ENCODE measurements around the gene SERINC5. TPM values are rescaled to one million over a fixed set of nuclear protein-coding genes. Genes with fewer than 3 reads are reported as not detected.

The SERINC5 gene
- polyA plus RNA-seq, 1 of the 3 experiments (the other 2 are of a cell fraction), result 4.5 TPM

DNA sequence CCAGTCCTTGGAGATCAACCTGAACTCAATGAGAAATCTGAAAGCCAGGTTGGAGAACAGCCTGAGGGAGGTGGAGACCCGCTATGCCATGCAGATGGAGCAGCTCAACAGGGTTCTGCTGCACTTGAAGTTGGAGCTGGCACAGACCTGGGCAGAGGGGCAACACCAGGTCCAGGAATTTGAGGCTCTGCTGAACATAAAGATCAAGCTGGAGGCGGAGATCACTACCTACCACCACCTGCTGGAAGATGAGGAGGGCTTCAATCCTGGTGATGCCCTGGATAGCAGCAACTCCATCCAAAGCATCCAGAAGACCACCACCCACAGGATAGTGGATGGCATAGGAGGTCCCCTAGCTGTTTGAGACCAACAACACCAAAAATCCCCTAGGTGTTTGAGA lies 33.5 kb upstream of the SERINC5 start:
- Histone ChIP-seq H3K27ac (ENCODE audit: low read depth in 2 of 2, low read length in 1 of 2) (no peak overlapping the region), H3K9me2 (no peaks in the 10 kb centered on the region), H3K4me3 (ENCODE audit: low read depth in 2 of 2, low read length in 1 of 2) (no peak overlapping the region), H3K27me3 (ENCODE audit: insufficient read depth) (no peaks in the 10 kb centered on the region), H3K79me2 (ENCODE audit: insufficient read depth) (no peaks in the 10 kb centered on the region), H3K9ac (no peak overlapping the region), H3K4me2 (no peak overlapping the region), H2AFZ (ENCODE audit: low read depth) (no peak overlapping the region), H3K9me3 (no peaks in the 10 kb centered on the region), H3F3A (replicated peaks; ENCODE audit: insufficient read depth) (no peaks in the 10 kb centered on the region), H3K36me3 (replicated peaks in 1 of 2; ENCODE audit: control insufficient read depth in 1 of 2, insufficient read depth in 2 of 2, low read length in 1 of 2) (no peaks in the 10 kb centered on the region), H3K4me1 (ENCODE audit: control insufficient read depth in 1 of 2, insufficient read depth in 2 of 2, low read depth in 1 of 2, low read length in 1 of 2) (no peaks in the 10 kb centered on the region), H4K20me1 (ENCODE audit: insufficient read depth) (no peaks in the 10 kb centered on the region)
- 24% methylated on average over 2 of the region's 2 CpGs for WGBS (ENCODE audit: low lambda C conversion rate)
- no peak for TF ChIP-seq TEAD4 (IDR thresholded peaks at IDR 0.05; ENCODE audit: borderline replicate concordance, insufficient read depth)
- no peak for TF ChIP-seq EP300 (IDR thresholded peaks at IDR 0.05; ENCODE audit: borderline replicate concordance in 1 of 2, low read depth in 1 of 2, low read length in 1 of 2)
- TF ChIP-seq FOXJ3 (CRISPR knock-in tag; IDR thresholded peaks at IDR 0.05), result no peak
- TF ChIP-seq NFIC (IDR thresholded peaks at IDR 0.05; ENCODE audit: borderline replicate concordance), result no peak
- TF ChIP-seq RCOR1 (IDR thresholded peaks at IDR 0.05; ENCODE audit: low read length), result no peak
- TF ChIP-seq, protein P1, sequence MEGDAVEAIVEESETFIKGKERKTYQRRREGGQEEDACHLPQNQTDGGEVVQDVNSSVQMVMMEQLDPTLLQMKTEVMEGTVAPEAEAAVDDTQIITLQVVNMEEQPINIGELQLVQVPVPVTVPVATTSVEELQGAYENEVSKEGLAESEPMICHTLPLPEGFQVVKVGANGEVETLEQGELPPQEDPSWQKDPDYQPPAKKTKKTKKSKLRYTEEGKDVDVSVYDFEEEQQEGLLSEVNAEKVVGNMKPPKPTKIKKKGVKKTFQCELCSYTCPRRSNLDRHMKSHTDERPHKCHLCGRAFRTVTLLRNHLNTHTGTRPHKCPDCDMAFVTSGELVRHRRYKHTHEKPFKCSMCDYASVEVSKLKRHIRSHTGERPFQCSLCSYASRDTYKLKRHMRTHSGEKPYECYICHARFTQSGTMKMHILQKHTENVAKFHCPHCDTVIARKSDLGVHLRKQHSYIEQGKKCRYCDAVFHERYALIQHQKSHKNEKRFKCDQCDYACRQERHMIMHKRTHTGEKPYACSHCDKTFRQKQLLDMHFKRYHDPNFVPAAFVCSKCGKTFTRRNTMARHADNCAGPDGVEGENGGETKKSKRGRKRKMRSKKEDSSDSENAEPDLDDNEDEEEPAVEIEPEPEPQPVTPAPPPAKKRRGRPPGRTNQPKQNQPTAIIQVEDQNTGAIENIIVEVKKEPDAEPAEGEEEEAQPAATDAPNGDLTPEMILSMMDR (IDR thresholded peaks at IDR 0.05), result no peak
- TF ChIP-seq, protein P2, sequence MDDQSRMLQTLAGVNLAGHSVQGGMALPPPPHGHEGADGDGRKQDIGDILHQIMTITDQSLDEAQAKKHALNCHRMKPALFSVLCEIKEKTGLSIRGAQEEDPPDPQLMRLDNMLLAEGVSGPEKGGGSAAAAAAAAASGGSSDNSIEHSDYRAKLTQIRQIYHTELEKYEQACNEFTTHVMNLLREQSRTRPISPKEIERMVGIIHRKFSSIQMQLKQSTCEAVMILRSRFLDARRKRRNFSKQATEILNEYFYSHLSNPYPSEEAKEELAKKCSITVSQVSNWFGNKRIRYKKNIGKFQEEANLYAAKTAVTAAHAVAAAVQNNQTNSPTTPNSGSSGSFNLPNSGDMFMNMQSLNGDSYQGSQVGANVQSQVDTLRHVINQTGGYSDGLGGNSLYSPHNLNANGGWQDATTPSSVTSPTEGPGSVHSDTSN (IDR thresholded peaks at IDR 0.05), result no peak
- TF ChIP-seq EZH2phosphoT487 (IDR thresholded peaks at IDR 0.05; ENCODE audit: borderline replicate concordance, low read depth), result no peak
- DNase-seq, result no peak
- CTCF ChIA-PET, result interaction anchor here (0.9 kb wide), 1 partner anchor 18 kb away, joined by 3 read pairs; no protein-coding TSS in a partner anchor
- POLR2A ChIA-PET, result no interaction called here

DNA sequence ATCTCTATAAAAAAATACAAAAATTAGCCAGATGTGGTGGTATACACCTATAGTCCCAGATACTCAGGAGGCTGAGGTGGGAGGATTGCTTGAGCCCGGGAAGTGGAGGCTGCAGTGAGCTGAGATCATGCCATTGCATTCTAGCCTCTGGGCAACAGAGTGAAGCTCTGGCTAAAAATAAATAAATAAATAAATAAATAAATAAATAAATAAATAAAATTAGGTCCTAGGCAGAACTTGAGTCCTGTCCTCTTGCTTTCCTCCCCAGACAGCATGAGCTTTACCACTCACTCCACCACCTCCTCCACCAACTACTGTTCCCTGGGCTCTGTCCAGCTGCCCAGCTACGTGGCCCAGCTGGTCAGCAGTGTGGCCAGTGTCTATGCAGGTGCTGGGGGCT lies 32.3 kb upstream of the SERINC5 start:
- ChIA-PET CTCF (no interaction called here), POLR2A (no interaction called here)
- no peaks in the 10 kb centered on the region for H3K27me3 ChIP-seq (ENCODE audit: insufficient read depth)
- no peaks in the 10 kb centered on the region for H4K20me1 ChIP-seq (ENCODE audit: insufficient read depth)
- no peak overlapping the region for H3K4me2 ChIP-seq
- no peak overlapping the region for H3K4me3 ChIP-seq (ENCODE audit: low read depth in 2 of 2, low read length in 1 of 2)
- H3K9me2 ChIP-seq, result no peaks in the 10 kb centered on the region
- DNase-seq, result no peak
- H3K4me1 ChIP-seq (ENCODE audit: control insufficient read depth in 1 of 2, insufficient read depth in 2 of 2, low read depth in 1 of 2, low read length in 1 of 2), result no peaks in the 10 kb centered on the region
- WGBS (ENCODE audit: low lambda C conversion rate), result 28% methylated on average over 2 of the region's 2 CpGs
- H3K9ac ChIP-seq, result no peak overlapping the region
- no peaks in the 10 kb centered on the region for H3K9me3 ChIP-seq
- no peaks in the 10 kb centered on the region for H3K36me3 ChIP-seq (replicated peaks in 1 of 2; ENCODE audit: control insufficient read depth in 1 of 2, insufficient read depth in 2 of 2, low read length in 1 of 2)
- H2AFZ ChIP-seq (ENCODE audit: low read depth), result no peak overlapping the region
- TF ChIP-seq, protein P3, sequence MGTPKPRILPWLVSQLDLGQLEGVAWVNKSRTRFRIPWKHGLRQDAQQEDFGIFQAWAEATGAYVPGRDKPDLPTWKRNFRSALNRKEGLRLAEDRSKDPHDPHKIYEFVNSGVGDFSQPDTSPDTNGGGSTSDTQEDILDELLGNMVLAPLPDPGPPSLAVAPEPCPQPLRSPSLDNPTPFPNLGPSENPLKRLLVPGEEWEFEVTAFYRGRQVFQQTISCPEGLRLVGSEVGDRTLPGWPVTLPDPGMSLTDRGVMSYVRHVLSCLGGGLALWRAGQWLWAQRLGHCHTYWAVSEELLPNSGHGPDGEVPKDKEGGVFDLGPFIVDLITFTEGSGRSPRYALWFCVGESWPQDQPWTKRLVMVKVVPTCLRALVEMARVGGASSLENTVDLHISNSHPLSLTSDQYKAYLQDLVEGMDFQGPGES (IDR thresholded peaks at IDR 0.05; ENCODE audit: low read depth, low read length), result no peak
- TF ChIP-seq, protein P4, sequence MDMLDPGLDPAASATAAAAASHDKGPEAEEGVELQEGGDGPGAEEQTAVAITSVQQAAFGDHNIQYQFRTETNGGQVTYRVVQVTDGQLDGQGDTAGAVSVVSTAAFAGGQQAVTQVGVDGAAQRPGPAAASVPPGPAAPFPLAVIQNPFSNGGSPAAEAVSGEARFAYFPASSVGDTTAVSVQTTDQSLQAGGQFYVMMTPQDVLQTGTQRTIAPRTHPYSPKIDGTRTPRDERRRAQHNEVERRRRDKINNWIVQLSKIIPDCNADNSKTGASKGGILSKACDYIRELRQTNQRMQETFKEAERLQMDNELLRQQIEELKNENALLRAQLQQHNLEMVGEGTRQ (IDR thresholded peaks at IDR 0.05; ENCODE audit: borderline replicate concordance, low read depth, low read length), result no peak
- no peak for TF ChIP-seq MEF2A (IDR thresholded peaks at IDR 0.05; ENCODE audit: borderline replicate concordance, low read depth)
- TF ChIP-seq EZH2phosphoT487 (IDR thresholded peaks at IDR 0.05; ENCODE audit: borderline replicate concordance, low read depth), result no peak
- no peak for TF ChIP-seq RXRA (IDR thresholded peaks at IDR 0.05; ENCODE audit: borderline replicate concordance, low read depth)
- TF ChIP-seq YY1 (IDR thresholded peaks at IDR 0.05; ENCODE audit: low read depth), result no peak
- no peak for TF ChIP-seq GATA2 (CRISPR knock-in tag; IDR thresholded peaks at IDR 0.05)
- TF ChIP-seq SIN3A (IDR thresholded peaks at IDR 0.05; ENCODE audit: borderline replicate concordance, low read depth, low read length), result no peak
- TF ChIP-seq FOXJ3 (CRISPR knock-in tag; IDR thresholded peaks at IDR 0.05), result no peak
- no peak for TF ChIP-seq JUND (IDR thresholded peaks at IDR 0.05)
- TF ChIP-seq, protein P5, sequence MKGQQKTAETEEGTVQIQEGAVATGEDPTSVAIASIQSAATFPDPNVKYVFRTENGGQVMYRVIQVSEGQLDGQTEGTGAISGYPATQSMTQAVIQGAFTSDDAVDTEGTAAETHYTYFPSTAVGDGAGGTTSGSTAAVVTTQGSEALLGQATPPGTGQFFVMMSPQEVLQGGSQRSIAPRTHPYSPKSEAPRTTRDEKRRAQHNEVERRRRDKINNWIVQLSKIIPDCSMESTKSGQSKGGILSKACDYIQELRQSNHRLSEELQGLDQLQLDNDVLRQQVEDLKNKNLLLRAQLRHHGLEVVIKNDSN (IDR thresholded peaks at IDR 0.05; ENCODE audit: borderline replicate concordance, low read depth), result no peak
- no peaks in the 10 kb centered on the region for H3K79me2 ChIP-seq (ENCODE audit: insufficient read depth)
- no peak overlapping the region for H3K27ac ChIP-seq (ENCODE audit: low read depth in 2 of 2, low read length in 1 of 2)
- H3F3A ChIP-seq (replicated peaks; ENCODE audit: insufficient read depth), result no peaks in the 10 kb centered on the region
